HG02970 (cell line): Measurements from ENCODE around the gene MSMP.

ENCODE experiments used
- ATAC-seq: cut with Tn5 transposase; IDR thresholded peaks from one replicate; pipeline ENCODE4 v1.9.1; 2021; ENCODE audit warnings: mild to moderate bottlenecking, moderate library complexity, moderate number of reproducible peaks; ENCODE audit not compliant: unreplicated experiment, low FRiP score

MSMP gene

DNA sequence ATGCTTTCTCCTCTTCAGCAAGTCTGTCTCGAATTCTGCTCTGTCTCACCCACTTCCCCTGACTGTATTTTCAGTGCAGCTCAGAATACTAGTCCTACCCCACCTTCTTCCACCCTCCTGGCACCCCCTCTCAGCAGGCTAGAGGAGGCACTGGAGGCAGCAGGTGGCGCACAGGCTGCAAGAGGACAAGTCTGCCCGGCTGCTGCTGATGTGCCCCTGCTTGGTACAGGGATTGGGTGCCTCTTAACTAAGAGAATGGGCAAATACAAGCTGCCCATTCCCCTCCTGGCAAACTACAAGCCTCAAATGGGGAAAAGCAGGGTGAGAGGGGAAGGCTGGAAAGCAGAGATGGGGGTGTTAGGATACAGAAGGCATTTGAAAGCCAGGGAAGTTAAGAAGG, 27.1 kb downstream of the MSMP start:
- ATAC-seq: no peak

DNA sequence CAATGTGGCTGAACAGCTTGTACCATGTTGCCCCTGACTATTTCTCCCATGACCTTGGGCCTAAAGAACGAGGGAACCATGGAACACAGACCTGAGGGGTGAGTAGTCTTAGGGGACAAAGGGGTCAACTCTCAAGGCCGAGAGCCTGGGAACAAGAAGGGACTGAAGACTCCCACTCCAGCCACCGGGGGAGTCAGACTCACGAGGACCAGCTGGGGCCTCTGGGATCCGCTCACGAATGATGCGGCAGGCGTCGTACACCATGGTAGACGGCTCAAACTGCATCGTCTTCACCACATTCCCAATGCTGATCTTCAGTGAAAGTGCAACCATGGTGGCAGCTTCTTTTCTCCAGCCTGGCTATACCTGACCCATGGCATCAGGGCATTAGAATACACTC, 28.7 kb downstream of the MSMP start:
- ATAC-seq: no peak

DNA sequence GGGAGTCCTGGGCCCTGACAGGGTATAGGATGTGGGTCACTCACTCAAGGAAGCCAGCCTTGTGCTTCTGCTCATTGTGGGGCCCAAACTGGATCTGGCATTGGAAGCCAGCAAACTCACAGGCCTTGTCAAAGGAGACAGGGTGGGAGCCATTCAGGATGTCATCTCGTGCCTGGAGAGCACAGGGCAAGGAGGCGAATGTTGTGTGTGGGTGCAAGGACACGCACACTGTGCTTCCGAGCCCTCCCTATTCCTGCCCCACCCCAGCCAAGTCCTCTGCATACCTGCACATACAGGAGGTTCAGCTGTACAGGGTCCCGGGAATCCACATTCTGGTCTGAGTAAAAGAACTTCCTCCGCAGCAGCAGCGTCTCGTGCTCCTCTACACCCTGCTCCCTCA, 30.2 kb downstream of the MSMP start:
- no peak for ATAC-seq

DNA sequence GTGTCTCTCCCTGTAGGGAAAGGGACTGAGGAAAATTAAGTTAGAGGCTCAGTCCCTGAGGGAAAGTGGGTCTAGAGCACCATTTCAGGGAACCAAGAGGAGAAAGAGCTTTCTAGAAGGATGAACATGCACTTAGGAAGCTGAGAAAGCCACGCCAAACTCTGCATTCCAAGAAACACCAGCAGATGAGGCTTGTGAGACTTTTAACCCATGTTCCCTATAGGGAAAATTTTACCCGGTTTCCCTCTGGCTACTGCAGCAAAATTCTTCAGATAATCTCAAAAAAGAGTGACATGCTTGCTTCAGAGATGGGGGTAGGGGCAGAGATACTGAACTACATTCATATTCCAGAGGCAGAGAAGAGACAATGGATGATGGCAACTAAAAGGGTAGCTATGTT, 30.6 kb downstream of the MSMP start:
- no peak for ATAC-seq

DNA sequence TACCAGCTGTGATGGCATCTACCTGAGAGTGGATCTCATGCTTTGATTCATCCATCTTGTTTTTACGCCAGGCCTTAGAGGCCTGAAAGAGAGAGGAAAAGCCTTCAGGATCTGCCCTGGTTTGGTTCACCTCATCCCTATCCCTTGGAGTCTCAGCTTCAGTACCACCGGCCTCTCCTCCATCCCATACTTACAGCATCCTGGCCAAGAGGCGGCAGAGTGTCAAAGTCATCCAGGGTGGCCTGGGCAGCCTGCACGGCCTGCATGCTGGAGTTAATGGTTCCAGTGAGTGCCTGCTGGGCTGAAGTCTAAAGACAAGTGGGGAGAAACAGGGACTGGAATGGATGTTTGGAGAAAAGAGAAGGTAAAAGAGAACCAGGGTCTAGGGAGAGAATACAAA, 34.5 kb downstream of the MSMP start:
- ATAC-seq: no peak

DNA sequence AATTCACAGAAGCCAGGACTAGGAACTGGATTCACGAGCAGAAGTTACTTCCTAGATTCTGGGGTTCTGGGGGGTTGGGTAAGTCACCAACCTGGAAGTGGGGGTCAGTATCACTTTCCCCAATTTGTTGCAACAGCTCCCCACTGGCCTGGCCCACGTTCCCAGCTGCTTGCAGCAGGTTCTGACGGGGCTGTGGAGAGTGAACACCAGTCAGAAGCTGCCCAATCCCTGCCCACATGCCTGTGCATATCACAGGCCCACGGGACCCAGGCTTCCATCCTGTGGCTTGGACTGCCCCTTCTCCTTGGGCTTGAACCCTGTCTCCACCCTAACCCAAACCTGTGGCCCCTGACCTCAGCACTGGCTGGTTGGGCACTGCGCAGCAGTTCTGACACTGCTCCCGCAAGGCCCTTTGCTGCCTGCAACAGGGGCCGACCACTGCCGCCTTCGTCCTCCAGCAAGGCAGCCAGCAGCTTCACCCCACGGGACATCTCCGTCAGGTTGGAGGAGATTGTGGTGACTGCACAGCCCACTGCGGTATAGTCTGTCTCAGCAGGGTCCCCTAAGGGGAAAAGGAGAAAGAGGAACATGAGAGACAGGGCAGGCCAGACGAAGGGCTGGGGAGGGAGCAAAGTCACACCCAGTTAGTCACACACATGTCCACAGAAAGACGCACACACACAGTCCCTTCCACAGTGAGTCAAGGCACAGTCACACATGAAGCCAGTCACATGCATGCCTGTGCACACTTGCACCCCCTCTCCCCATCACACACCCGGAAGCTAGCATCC, 35.2 kb downstream of the MSMP start:
- no peak for ATAC-seq

DNA sequence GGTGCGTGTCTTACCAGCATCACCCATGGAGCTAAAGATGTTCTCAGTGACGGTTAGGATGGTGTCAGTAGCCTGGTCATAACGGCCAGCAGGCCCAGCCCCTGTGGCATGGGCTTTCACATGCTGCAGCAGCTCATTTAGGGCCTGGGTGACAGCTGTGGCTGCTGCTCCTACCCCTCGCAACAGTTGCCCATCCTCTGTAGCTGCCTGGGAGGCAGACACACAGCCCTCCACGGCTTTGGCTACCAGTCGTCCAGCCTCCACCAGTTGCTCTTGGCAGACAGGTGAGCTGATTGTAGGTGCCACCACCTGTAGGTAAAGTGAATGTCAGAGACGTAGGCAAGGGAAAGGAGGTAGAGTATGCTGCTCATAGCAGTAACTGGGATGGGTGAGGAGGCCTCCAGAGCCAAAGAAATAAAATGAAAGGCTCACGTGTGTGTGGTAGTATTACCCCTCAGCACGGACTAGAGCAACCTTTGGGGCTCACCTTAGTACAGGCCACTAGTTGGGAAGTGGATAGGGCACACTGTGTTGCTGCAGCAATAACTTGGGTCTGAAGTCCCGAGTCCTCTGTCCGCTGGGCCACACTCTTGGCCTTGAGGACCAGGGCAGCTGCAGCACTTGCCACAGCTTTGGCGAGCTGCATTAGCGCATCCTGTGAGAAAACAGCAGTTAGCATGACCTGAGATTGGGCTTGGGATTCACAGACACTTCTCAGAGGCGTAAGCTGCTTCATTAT, 36.8 kb downstream of the MSMP start:
- no peak for ATAC-seq

DNA sequence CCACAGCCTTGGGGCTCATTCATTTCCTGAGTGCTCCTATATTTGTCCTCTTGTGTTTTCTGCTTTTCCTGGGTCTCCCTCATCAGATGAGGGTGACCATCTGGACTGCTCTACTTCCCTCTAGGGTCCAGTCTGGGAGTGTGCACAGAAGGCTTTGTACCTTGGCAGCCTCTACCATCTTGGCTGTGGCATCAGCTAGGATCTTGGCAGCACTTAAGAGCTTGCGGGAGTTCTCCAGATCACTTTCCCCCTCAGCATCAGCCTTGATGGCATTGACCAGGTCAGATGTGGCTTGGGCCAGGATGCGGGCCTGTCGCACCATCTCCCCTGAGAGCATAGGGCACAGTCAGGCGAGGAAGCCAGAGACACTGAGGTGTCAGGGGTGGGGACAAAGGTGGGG, 37.8 kb downstream of the MSMP start:
- ATAC-seq: no peak

DNA sequence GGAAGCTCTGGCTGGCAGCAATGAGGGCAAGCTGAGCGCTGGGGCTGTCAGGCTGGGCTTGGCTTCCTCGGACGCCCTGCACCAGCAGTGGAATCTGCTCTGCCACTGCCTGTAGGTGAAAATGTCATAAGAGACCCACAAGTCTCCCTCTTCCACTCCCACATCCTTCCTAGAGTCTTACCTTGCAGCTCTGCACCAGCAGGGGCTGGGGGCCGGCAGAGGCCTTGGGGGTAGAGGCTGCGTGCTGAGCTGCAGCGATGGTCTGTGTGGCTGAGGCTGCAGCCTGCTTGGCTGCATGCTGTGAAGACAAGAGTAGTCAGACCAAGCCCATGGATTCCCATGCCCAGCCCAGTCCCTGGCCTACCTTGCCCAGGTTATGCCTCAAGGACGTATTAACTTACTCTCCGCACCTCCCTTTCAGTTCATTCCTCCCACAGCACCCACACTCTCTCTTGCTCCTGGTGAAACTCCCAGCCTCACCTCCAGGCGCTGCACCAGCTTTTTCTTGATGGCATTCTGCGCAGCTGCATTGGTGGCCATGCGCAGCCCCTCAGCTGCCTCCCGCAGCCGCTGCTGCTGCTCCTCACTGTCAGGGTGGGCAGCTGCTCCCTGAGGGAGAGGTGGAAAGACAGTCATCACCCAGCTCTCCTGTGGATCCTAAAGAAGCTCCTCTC, 39.4 kb downstream of the MSMP start:
- ATAC-seq: no peak

DNA sequence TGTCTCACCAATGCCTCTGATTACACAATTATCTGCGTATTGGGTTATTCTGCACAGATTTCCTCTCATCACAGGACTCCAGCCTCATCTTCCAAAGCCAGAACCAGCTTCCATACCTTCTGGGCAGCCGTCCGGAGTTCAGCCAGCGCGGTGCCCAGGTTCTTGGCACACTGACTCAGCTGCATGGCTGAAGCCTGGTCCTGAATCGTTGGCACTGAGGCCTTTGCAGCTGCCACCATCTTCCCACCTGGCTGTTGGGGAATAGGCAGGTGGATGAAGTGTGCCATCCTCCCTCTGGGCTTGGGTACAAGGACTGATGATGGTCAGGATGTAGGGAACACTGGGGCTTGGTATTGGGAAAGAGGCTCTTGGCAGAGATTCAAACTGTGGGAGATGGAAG, 40.0 kb downstream of the MSMP start:
- no peak for ATAC-seq

DNA sequence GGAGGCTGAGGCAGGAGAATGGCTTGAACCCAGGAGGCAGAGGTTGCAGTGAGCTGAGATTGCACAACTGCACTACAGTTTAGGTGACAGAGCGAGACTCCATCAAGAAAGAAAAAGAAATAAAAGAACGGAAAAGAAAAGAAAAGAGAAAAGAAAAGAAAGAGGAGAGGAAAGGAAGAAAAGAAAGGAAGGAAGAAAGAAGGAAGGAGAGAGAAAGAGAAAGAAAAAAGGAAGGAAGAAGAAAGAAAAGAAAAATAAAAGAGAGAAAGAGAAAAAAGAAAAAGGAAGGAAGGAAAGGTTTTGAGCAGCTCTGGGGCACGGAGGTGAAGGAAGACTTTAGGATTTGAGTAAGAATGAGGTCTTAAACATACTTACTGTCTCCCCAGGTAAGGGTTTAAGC, 40.5 kb downstream of the MSMP start:
- ATAC-seq: no peak

DNA sequence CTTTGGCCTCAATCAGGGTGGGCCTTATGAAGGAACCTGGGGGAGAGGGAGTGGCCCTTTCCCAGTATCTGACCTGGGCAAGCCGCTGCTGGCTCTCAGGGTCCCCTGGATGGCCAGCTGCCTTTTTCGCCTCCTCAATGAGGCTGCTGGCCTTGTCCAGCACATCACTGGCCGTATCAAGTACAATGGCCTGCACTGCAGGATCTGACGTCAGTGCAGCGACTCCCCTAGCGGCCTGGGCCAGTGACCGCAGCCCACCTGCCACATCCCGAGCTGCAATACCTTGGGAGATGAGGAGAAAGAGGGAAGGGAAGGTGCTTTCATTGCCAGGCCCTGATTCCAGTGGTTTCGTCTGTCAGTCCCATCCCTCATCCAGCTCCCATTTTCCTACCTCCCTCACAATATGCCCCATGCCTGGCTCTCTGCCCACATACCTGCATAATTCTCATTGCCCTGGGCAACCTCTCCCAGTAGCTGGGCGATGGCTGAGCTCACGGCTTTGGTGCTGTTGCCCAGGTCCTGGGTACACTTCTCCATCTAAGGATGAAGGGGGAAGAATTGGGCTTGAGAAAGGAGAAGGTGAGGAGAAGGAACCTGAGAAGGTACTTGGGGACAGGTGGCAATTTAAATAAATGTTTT, 41.2 kb downstream of the MSMP start:
- no peak for ATAC-seq

DNA sequence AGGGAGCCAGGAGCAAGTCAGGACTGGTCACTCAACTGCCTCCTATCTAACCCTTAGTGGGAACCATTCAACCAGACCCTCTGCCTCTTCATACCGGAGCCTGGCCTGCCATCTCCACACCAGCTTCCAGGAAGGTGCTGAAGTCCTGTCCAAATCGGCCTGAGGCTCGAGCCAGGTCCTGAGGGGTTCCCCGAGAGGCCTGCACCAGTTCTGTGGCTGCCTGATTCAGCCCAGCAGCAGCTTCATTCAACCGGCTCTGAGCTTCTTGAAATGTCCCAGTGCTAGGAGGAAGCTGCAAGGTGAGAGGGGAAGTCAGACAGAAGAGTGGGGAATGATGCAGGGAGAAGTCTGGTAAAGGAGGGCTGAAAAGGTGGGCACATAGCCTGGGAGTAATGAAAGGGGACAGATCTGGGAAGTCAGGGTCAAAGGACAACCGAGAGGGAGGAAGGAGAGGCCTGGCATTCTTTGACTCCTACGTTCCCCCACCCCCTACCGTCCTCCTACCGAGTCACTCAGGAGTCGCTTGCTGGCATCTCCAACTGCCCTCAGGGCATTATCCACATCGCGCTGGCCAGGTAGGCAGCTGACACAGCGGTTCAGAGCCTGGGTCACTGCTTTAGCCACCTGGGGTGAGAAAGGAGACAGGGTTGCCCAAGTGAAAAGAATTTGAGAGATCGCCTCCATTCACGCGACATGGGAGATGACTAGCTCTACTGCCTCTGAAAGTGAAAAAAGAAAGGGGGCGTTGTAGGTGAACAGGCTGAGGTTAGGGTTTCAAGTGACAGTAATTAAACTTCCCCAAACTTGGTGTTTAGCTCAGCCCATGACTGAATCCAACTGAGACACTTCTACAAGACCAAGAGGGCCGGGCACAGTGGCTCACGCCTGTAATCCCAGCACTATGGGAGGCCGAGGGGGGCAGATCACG, 42.3 kb downstream of the MSMP start:
- ATAC-seq: no peak

DNA sequence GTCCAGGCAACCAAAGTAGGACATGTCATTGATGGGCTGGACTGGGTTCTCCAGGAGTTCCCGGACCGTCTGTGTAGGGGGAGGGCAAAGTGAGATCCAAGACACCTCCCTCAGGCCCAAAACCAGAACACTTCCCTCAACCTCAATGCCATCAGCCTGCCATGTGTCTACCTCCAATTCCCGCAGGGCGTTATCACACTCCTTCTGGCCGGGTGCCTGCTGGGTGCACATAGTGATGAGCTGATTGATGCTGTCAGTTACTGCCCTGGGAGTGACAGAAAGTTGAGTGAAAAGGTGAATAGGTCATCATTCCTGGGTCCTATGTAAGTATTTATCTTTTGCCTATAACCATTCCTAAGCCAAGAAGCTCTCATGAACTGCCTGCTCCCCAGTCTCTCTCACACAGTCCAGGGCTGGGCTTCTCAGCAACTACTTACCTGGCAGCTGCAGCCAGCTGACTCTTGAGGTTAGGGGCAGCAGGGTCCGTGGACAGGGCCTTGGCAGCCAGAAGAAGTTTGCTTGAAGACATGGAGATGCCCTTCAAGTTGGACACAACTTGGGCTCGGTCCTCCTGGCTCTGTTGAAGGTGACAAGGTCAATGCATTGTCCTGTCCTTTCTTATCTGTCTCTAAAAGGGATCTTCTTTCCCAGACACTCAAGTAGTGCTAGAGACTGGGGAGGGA, 43.1 kb downstream of the MSMP start:
- no peak for ATAC-seq

DNA sequence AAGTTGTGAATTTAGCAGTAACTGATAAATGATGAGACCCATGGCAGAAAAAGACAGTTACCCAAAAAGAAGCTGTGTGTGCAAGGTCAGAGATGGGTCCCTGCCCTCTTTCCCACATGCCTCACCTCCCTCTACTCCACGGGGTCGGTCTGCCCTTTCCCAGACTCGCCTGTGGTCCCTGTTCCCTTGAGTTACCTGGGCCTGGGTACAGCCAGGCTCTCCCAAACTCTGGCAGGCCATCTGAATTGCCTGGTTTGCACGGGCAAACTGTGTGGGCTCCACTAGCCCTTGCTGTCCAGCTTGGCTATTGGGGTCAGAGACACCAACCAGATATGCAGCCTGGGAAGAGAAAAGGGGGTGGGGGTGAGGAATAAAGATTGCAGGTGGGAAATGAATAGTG, 45.9 kb downstream of the MSMP start:
- ATAC-seq: no peak

DNA sequence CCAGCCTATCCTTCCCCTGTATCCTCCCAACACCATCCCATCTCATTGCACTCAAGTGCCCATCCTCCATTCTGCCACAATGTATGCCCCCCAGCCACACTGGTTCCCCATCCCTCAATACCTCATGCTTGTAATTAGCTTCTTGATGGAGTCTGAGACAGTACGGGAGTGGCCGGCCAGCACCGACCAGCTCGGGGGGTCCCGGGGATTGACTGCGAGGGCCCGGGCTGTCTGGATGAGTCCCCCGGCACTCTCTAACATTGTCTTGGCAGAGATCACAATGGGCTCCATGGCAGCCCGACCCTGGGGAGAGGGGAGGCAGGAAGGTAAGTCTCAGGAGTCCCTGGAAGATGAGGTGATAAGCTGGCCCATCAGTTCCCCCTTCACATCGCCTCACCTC, 47.1 kb downstream of the MSMP start:
- no peak for ATAC-seq

DNA sequence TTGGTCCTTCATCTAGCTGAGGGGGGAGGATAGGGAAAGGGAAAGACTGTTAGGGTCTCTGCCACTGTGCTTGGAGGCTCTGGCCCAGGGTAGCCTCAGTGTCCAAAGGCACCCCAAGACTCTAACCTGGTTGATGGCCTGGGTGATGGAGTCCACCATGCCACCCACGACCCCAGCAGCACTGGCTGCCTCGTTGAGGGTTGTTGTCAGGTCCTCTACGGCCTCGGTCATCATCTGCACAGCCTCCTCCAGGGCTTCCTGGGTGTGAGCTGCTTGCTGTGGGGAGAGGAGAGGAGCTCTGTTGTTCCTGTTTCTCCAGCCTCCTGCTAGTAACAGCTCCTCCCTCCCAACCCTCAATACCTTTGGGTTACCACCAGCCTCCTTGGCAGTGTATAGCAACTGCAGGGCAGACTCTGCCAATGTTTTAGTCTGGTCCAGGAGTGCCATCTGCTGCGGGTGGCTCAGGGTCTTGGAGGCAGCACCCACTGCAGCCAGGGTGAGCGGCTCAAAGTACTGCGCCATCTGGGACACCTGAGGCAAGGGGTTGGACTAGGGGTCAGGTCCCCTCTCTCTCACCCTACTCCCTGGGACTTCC, 48.1 kb downstream of the MSMP start:
- ATAC-seq: no peak

DNA sequence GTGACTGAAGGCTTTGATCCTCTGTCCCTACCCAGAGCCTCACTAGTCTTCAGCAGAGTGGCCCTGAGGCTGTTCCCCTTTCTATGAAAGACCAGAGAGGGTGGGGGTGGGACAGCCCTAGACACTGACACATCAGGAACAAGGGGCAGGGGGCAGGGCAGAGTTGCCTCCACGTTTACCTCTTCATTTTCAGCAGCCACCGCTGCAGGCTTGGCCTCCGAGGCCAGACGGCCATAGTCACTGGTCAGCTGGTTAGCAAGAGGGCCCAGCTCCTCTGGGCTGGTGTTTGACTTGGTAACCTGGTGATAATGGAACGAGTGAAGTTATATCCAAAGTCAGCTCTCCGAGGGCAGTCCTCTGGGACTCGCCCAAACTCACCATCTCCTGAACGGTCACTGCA, 48.7 kb downstream of the MSMP start:
- no peak for ATAC-seq
